SK-N-SH (cell line): ENCODE data around the gene TUBA4B. TPM values are rescaled to one million over a fixed set of nuclear protein-coding genes. Genes with fewer than 3 reads are reported as not detected.

Experiments used
- CTCF ChIA-PET: fragments of 300-600, 350-600 bp; formaldehyde crosslinking; extraction: SDS; loops from one replicate; lab custom pipeline; 2021; lab: Yijun Ruan, JAX
- POLR2A ChIA-PET: fragments of 350-600 bp; sonication (Branson Sonifier 250); formaldehyde crosslinking; extraction: SDS; loops from one replicate; lab custom pipeline; 2020; ENCODE audit warnings: antibody characterized with exemption, inconsistent platforms; lab: Yijun Ruan, JAX
- DNase-seq: peaks from one replicate; pipeline ENCODE4 v3.0.0; 2012
- H2AFZ ChIP-seq: fragments of 200-600 bp; sonication (generic); 2 replicates; pipeline ENCODE4 v1.8.1; 2016; ENCODE audit warnings: antibody characterized with exemption, mild to moderate bottlenecking, low read depth
- H3F3A ChIP-seq: fragments of 200-600 bp; sonication (generic); replicated peaks from 2 replicates; pipeline ENCODE3; 2016; ENCODE audit warnings: antibody characterized with exemption, mild to moderate bottlenecking; ENCODE audit not compliant: insufficient read depth
- H3K27ac ChIP-seq, 2 experiments: fragments of 200-500 bp in 1 of 2; fragments of 200-600 bp in 1 of 2; sonication (Bioruptor generic) in 1 of 2; sonication (generic), shearing (Covaris generic) in 1 of 2; 2 replicates each; pipeline versions ENCODE4 v1.5.1 to v1.6.1; 2014 to 2016; ENCODE audit warnings: low read depth in 2 of 2, inconsistent platforms in 1 of 2, low read length in 1 of 2, mild to moderate bottlenecking in 1 of 2, mixed read lengths in 1 of 2
- H3K27me3 ChIP-seq: fragments of 200-600 bp; sonication (generic), shearing (Covaris generic); 2 replicates; pipeline ENCODE4 v1.6.1; 2016; ENCODE audit warnings: mixed run types; ENCODE audit not compliant: insufficient read depth
- H3K36me3 ChIP-seq, 2 experiments: fragments of 200-500 bp in 1 of 2; fragments of 200-600 bp in 1 of 2; sonication (Bioruptor generic) in 1 of 2; sonication (generic) in 1 of 2; replicated peaks in 1 of 2; 2 replicates each; pipeline versions ENCODE3 to v1.5.1; 2014 to 2016; ENCODE audit warnings: low read length in 1 of 2, mild to moderate bottlenecking in 1 of 2; ENCODE audit not compliant: insufficient read depth in 2 of 2, control insufficient read depth in 1 of 2
- H3K4me1 ChIP-seq, 2 experiments: fragments of 200-500 bp in 1 of 2; fragments of 200-600 bp in 1 of 2; sonication (Bioruptor generic) in 1 of 2; sonication (generic), shearing (Covaris generic) in 1 of 2; 2 replicates each; pipeline versions ENCODE4 v1.5.1 to v1.6.1; 2014 to 2016; ENCODE audit warnings: low read depth in 1 of 2, low read length in 1 of 2, mixed run types in 1 of 2; ENCODE audit not compliant: insufficient read depth in 2 of 2, control insufficient read depth in 1 of 2
- H3K4me2 ChIP-seq: fragments of 200-600 bp; sonication (generic), shearing (Covaris generic); 2 replicates; pipeline ENCODE4 v1.6.1; 2017; ENCODE audit warnings: mixed run types
- H3K4me3 ChIP-seq, 2 experiments: fragments of 200-500 bp in 1 of 2; fragments of 200-600 bp in 1 of 2; sonication (Bioruptor generic) in 1 of 2; sonication (generic), shearing (Covaris generic) in 1 of 2; 2 replicates each; pipeline versions ENCODE4 v1.5.1 to v1.8.1; 2014 to 2016; ENCODE audit warnings: low read depth in 2 of 2, inconsistent platforms in 1 of 2, low read length in 1 of 2, mild to moderate bottlenecking in 1 of 2, mixed read lengths in 1 of 2, moderate library complexity in 1 of 2
- H3K79me2 ChIP-seq: fragments of 200-600 bp; sonication (generic); 2 replicates; pipeline ENCODE4 v1.8.1; 2017; ENCODE audit warnings: mild to moderate bottlenecking; ENCODE audit not compliant: insufficient read depth
- H3K9ac ChIP-seq: fragments of 200-600 bp; sonication (generic); 2 replicates; pipeline ENCODE4 v1.6.1; 2017; ENCODE audit warnings: mixed run types
- H3K9me2 ChIP-seq: fragments of 200-600 bp; sonication (generic); 2 replicates; pipeline ENCODE4 v1.6.1; 2017; ENCODE audit warnings: mixed run types
- H3K9me3 ChIP-seq: fragments of 200-600 bp; sonication (generic); 2 replicates; pipeline ENCODE4 v1.6.1; 2017; ENCODE audit warnings: mixed run types, mild to moderate bottlenecking, moderate library complexity
- H4K20me1 ChIP-seq: fragments of 200-600 bp; sonication (generic); 2 replicates; pipeline ENCODE4 v1.6.1; 2017; ENCODE audit warnings: mild to moderate bottlenecking, mixed run types; ENCODE audit not compliant: insufficient read depth
- CHD2 ChIP-seq: fragments of 150-350 bp; IDR thresholded peaks from 2 replicates; pipeline ENCODE4 v1.6.1; 2018; ENCODE audit warnings: low read length; ENCODE audit not compliant: partially characterized antibody
- ELF1 ChIP-seq: IDR thresholded peaks from 2 replicates; pipeline ENCODE4 v1.4.0; 2012
- FOXM1 ChIP-seq: IDR thresholded peaks from 2 replicates; pipeline ENCODE4 v1.4.0; 2012; ENCODE audit warnings: low read depth, mild to moderate bottlenecking
- GATA2 ChIP-seq: sonication (generic); formaldehyde crosslinking; IDR thresholded peaks from 2 replicates; pipeline ENCODE4 v1.5.0; 2020; ENCODE audit warnings: mild to moderate bottlenecking, missing genetic modification reagents
- MXI1 ChIP-seq: IDR thresholded peaks from 2 replicates; pipeline ENCODE4 v1.6.1; 2012; ENCODE audit warnings: mild to moderate bottlenecking, low read depth, low read length, improper control_type of control experiment
- NRF1 ChIP-seq: IDR thresholded peaks from 2 replicates; pipeline ENCODE4 v1.6.1; 2012; ENCODE audit warnings: low read depth, mild to moderate bottlenecking, low read length
- RAD21 ChIP-seq: IDR thresholded peaks from 2 replicates; pipeline ENCODE4 v1.6.1; 2012; ENCODE audit warnings: mild to moderate bottlenecking, low read length
- RXRA ChIP-seq: IDR thresholded peaks from 2 replicates; pipeline ENCODE4 v1.4.0; 2012; ENCODE audit warnings: low read depth, mild to moderate bottlenecking, borderline replicate concordance
- TAF1 ChIP-seq: IDR thresholded peaks from 2 replicates; pipeline ENCODE4 v1.6.1; 2012; ENCODE audit warnings: low read depth, mild to moderate bottlenecking, low read length, moderate library complexity, borderline replicate concordance
- TCF12 ChIP-seq: IDR thresholded peaks from 2 replicates; pipeline ENCODE4 v1.4.0; 2012
- TEAD4 ChIP-seq: IDR thresholded peaks from 2 replicates; pipeline ENCODE4 v1.4.0; 2012; ENCODE audit warnings: mild to moderate bottlenecking, borderline replicate concordance; ENCODE audit not compliant: insufficient read depth
- WGBS: methylation state at CpG from one replicate; pipeline ENCODE4 v1.1.6; 2017; ENCODE audit warnings: low lambda C conversion rate; 5-methylcytosine and 5-hydroxymethylcytosine counted together
- polyA plus RNA-seq, 3 experiments: library from polyadenylated mRNA; depleted of rRNA; stranded (reverse); fragments of >200 nt; gene quantifications; 2 replicates each; pipeline ENCODE4 v1.2.3, GENCODE V29; 2012
- TF ChIP-seq, protein P1 (sequence below): fragments of 150-350 bp; IDR thresholded peaks from 2 replicates; pipeline ENCODE4 v1.6.1; 2016; ENCODE audit warnings: mild to moderate bottlenecking, low read depth, low read length

Gene TUBA4B
- polyA plus RNA-seq, 1 of the 3 experiments (the other 2 are of a cell fraction): 0.03 TPM

DNA sequence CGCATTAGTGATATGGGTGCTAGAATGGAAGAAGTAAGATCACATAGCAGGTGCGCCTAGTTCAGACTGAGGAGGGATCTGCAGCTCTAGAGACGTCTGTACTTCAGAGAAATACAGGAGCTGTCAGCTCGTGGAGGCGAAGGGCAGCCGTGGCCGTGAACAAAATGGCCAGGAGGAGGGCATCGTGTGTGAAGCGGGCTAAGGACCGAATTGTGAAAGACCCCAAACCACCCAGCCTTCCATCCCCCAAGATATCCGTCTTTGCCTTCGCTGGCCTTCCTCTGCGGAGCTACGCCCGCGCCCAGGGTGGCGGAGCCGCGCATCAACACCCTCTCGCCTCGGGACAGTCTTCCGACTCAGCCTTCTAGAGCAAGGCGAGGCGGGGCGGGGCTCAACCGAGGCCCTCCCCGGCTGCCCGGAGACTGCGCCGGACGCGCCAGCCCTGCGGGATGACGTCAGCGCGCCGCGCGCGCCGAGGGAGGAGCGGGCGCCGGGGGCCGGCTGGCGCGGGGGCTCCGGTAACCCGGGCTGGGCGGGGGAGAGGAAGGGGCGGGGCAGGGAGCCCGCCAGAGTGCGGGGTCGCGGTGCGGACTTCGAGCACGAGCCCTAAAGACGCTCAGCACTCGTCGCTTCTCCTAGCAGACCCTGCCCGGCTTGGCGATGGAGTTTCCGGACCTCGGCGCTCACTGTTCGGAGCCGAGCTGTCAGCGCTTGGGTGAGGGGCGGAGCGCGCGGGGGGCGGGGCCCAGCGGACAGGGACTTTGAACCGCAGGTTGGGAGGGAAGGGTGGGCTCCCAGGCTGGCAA is 46.5 kb upstream of the TUBA4B start, which contains the start of gene ZFAND2B (continued):
- TF ChIP-seq, protein P1, sequence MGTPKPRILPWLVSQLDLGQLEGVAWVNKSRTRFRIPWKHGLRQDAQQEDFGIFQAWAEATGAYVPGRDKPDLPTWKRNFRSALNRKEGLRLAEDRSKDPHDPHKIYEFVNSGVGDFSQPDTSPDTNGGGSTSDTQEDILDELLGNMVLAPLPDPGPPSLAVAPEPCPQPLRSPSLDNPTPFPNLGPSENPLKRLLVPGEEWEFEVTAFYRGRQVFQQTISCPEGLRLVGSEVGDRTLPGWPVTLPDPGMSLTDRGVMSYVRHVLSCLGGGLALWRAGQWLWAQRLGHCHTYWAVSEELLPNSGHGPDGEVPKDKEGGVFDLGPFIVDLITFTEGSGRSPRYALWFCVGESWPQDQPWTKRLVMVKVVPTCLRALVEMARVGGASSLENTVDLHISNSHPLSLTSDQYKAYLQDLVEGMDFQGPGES: no peak
- TF ChIP-seq TCF12: no peak
- no peak for TF ChIP-seq ELF1
- peak; percentile 75 for TF ChIP-seq MXI1
- peak; percentile 78 for TF ChIP-seq NRF1
- TF ChIP-seq FOXM1: no peak
- TF ChIP-seq TAF1: peak; percentile 86
- TF ChIP-seq TEAD4: no peak
- TF ChIP-seq CHD2: no peak
- 0 out of 2 replicates have a peak, but pooled peaks have one; percentile 2 for TF ChIP-seq RAD21
- TF ChIP-seq RXRA: no peak

DNA sequence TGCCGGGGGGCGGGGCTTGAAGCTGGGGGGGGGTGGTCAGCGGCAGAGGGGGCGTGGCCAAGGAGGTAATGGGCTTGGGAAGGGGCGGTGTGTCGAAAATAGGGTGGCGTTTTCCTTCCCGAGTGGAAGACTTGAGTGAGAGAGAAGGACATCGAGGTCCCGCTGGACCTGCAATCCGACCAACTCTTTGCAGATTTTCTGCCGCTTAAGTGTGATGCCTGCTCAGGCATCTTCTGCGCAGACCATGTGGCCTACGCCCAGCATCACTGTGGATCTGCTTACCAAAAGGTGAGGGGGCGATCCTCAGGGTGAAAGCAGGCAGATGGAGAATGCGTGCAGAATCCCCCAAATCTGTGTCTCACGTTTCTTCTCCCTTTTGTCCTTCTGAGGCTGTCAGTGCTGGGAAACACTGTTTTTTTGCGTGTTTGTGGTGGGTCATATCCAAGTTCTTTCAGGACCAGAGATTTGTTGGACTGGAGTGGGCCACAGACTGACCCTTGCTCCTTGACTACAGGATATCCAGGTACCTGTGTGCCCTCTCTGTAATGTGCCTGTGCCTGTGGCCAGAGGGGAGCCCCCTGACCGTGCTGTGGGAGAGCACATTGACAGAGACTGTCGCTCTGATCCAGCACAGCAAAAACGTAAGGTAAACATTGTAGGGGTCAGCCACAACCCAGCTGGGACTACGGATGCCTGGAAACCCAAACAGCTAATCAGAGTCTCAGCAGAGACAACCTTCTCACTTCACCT is 45.7 kb upstream of the TUBA4B start:
- Histone ChIP-seq H3K27me3 (no peaks in the 10 kb centered on the region), H3F3A (peaks cover 15% of the 10 kb centered on the region), H3K9me2 (no peaks in the 10 kb centered on the region), H3K27ac (peak overlapping the region; percentile 67 to 83; a peak in 3 of 4 replicates), H3K4me2 (peak overlapping the region; percentile 86), H3K79me2 (no peaks in the 10 kb centered on the region), H2AFZ (peak overlapping the region; percentile 17; the same call in 1 of the 2 replicates), H3K36me3 (peaks cover 9 to 26% of the 10 kb centered on the region in 2 experiments), H3K4me1 (peaks cover 13 to 20% of the 10 kb centered on the region in 2 experiments; a peak in 3 of 4 replicates), H3K9me3 (no peaks in the 10 kb centered on the region), H4K20me1 (no peaks in the 10 kb centered on the region)
- ChIA-PET CTCF (interaction anchor here (0.6 to 4.0 kb wide), 4 partner anchors 10 to 81 kb away, joined by 3 to 26 read pairs (median 12); partner anchors contain the start of genes ABCB6, CNPPD1 and SLC23A3), POLR2A (interaction anchor here (1.2 to 4.6 kb wide), 4 partner anchors 10 to 333 kb away, joined by 4 to 52 read pairs (median 8); partner anchors contain the start of genes ABCB6, GLB1L and STK16)
- DNase-seq: no peak
- TF ChIP-seq NRF1 (peak; percentile 28; the same call in 1 of the 2 replicates), GATA2 (CRISPR knock-in tag) (no peak), MXI1 (peak; percentile 86), TEAD4 (no peak)
- TF ChIP-seq, all 33 proteins: peak for 2
- peak overlapping the region; percentile 69 for H3K4me3 ChIP-seq
- 23% methylated on average over 19 of the region's 22 CpGs for WGBS
- H3K9ac ChIP-seq: peak overlapping the region; percentile 17; the same call in 1 of the 2 replicates
